ENCODE results near the gene WWOX. TPM values are rescaled to one million over a fixed set of nuclear protein-coding genes. Genes with fewer than 3 reads are reported as not detected.

The WWOX gene
- total and polyA plus RNA-seq, 2 of the 13 experiments (the other 11 are each of a cell fraction or from before 2014, with no cell fraction given), result 9.1 to 37.4 TPM

- TF ChIP-seq SNAPC4 (CRISPR knock-in tag; IDR thresholded peaks at IDR 0.05), result no peak
These were observed 1033.2 kb downstream of the WWOX start (continued) for GRCh38 chr16:79132701-79133100.

DNA sequence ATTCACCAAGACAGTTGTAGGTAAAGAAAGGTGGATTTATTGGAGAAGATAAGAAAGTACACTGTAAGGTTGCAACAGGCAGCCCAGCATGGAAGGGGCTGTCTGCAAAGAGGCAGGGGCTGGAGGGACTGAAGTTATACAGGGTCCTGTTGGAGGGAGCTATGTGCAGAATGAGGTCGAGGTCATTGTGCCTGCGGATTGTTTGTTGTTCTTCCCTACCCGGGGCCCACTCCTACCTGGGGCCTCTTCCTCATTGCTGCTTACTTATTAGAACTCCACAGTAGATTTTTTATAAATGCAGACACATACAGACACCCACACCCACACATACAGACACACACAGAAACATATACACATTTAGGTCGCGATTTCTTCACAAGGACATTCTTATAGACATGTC is 1034.8 kb downstream of the WWOX start:
- Histone ChIP-seq H3K4me1 (ENCODE audit: insufficient read depth, low read length) (peaks cover 8% of the 10 kb centered on the region), H3K9ac (ENCODE audit: insufficient read depth, low read depth, low read length) (no peak overlapping the region), H2AFZ (ENCODE audit: low read length) (no peak overlapping the region), H4K20me1 (ENCODE audit: insufficient read depth, low read length) (no peaks in the 10 kb centered on the region), H3K4me3 (replicated peaks in 1 of 3; ENCODE audit: insufficient read depth in 1 of 3, low read depth in 2 of 3, low read length in 3 of 3) (no peak overlapping the region), H3K27me3 (ENCODE audit: control insufficient read depth in 1 of 2, insufficient read depth in 2 of 2, low read length in 2 of 2) (peaks cover 0 to 6% of the 10 kb centered on the region in 2 experiments; a peak in 2 of 5 replicates), H3K79me2 (ENCODE audit: insufficient read depth, low read length) (no peaks in the 10 kb centered on the region), H3K4me2 (ENCODE audit: low read depth, low read length) (no peak overlapping the region), H3K9me3 (ENCODE audit: low read length) (peaks cover 8% of the 10 kb centered on the region), H3K36me3 (replicated peaks in 1 of 2; ENCODE audit: control insufficient read depth in 1 of 2, insufficient read depth in 2 of 2, low read length in 2 of 2) (no peaks in the 10 kb centered on the region), H3K27ac (ENCODE audit: extremely low read length, insufficient read depth, low read length) (no peak overlapping the region)
- ATAC-seq (peak; percentile 92), DNase-seq (ENCODE audit: low spot score) (peak; percentile 7), FAIRE-seq (peak; percentile 18)
- ChIA-PET POLR2A (no interaction called here), CTCF (ENCODE audit: low intra/inter-chr PET ratio, low total read pairs) (no interaction called here)
- 0 out of 2 replicates have a peak, but pooled peaks have one; percentile 24 for TF ChIP-seq REPIN1 (CRISPR knock-in tag; IDR thresholded peaks at IDR 0.05; ENCODE audit: borderline replicate concordance, low read depth)
- no peak for TF ChIP-seq KLF15 (CRISPR knock-in tag; IDR thresholded peaks at IDR 0.05; ENCODE audit: borderline replicate concordance)
- TF ChIP-seq ZNF12 (CRISPR knock-in tag; IDR thresholded peaks at IDR 0.05), result 0 out of 2 replicates have a peak, but pooled peaks have one; percentile 50
- intact Hi-C loops (cut with micrococcal nuclease; ENCODE audit: unreplicated experiment) (no loop called here), in situ Hi-C loops (cut with HindIII; ENCODE audit: extremely low pct_ligation_motif_present, low pct_unique_long_range_greater_than_20kb) (no loop called here)
- no TSS peak for BruUV-seq (replicated peaks)
- 34% methylated on average over 5 of the region's 5 CpGs for WGBS (ENCODE audit: low lambda C conversion rate)
